GM18868 (cell line): ENCODE measurements around the gene MTERF1.
"Not testable (repeated sequence)": the region's sequence is repeated elsewhere in the genome, so short reads cannot be mapped to it uniquely, and the experiment has no call there.

Experiments
- ATAC-seq: cut with Tn5 transposase; IDR thresholded peaks from one replicate; pipeline ENCODE4 v1.9.1; 2021; ENCODE audit warnings: mild to moderate bottlenecking, moderate library complexity; ENCODE audit not compliant: unreplicated experiment

MTERF1 gene

GRCh38 chr7:91880413-91881241, at the start of gene MTERF1:
Gene MTERF1 (minus strand): TSS chr7:91880702. CDS start chr7:91880083, 619 bp downstream.
- peak; percentile 98 for ATAC-seq

- peak; percentile 96 for ATAC-seq
Observed at GRCh38 chr7:91929463-91929862, 49.0 kb upstream of the MTERF1 start.

GRCh38 chr7:91927912-91928311, 47.4 kb upstream of the MTERF1 start:
- no peak for ATAC-seq

GRCh38 chr7:91922857-91923256, 42.4 kb upstream of the MTERF1 start:
- no peak for ATAC-seq

- ATAC-seq = no peak
Observed at GRCh38 chr7:91918356-91918755, 37.9 kb upstream of the MTERF1 start.

- ATAC-seq = no peak
Observed at GRCh38 chr7:91916051-91916440, 35.5 kb upstream of the MTERF1 start.

- ATAC-seq = no peak
Observed at GRCh38 chr7:91915401-91916050, 35.0 kb upstream of the MTERF1 start.

- no peak for ATAC-seq
Observed at GRCh38 chr7:91913612-91914011, 33.1 kb upstream of the MTERF1 start.

- no peak for ATAC-seq
Observed at GRCh38 chr7:91912494-91912893, 32.0 kb upstream of the MTERF1 start.

- no peak for ATAC-seq
Observed at GRCh38 chr7:91911121-91911520, 30.6 kb upstream of the MTERF1 start.

GRCh38 chr7:91910171-91910570, 29.7 kb upstream of the MTERF1 start:
- no peak for ATAC-seq

- ATAC-seq = no peak
Observed at GRCh38 chr7:91899563-91899962, 19.1 kb upstream of the MTERF1 start.

- no peak for ATAC-seq
Observed at GRCh38 chr7:91898240-91898992, 17.9 kb upstream of the MTERF1 start.

GRCh38 chr7:91894781-91895480, 14.4 kb upstream of the MTERF1 start:
- no peak for ATAC-seq

GRCh38 chr7:91893699-91894098, 13.2 kb upstream of the MTERF1 start:
- not testable (repeated sequence) for ATAC-seq

GRCh38 chr7:91892821-91893340, 12.4 kb upstream of the MTERF1 start:
- no peak for ATAC-seq

- ATAC-seq = no peak
Observed at GRCh38 chr7:91892099-91892705, 11.7 kb upstream of the MTERF1 start.

- ATAC-seq = not testable (repeated sequence)
Observed at GRCh38 chr7:91888271-91889175, 8.0 kb upstream of the MTERF1 start.
